HEK293 (cell line): ENCODE results near the gene ENDOD1.
"Not testable (repeated sequence)": the region's sequence is repeated elsewhere in the genome, so short reads cannot be mapped to it uniquely, and the experiment has no call there.

Experiments
- CTCF ChIP-seq: fragments of 450-650 bp; formaldehyde crosslinking; IDR thresholded peaks from 2 replicates; pipeline ENCODE4 v1.5.1; 2016; ENCODE audit warnings: missing biosample characterization, missing genetic modification characterization
- REST ChIP-seq: fragments of 450-650 bp; formaldehyde crosslinking; IDR thresholded peaks from 2 replicates; pipeline ENCODE4 v1.5.1; 2016; ENCODE audit warnings: missing biosample characterization, missing genetic modification characterization
- YY1 ChIP-seq: fragments of 450-650 bp; formaldehyde crosslinking; IDR thresholded peaks from 2 replicates; pipeline ENCODE4 v1.5.1; 2018; ENCODE audit warnings: missing biosample characterization, missing genetic modification characterization
- ZBTB7A ChIP-seq: fragments of 450-650 bp; formaldehyde crosslinking; IDR thresholded peaks from 2 replicates; pipeline ENCODE4 v1.5.1; 2016; ENCODE audit warnings: low read depth, missing biosample characterization, missing genetic modification characterization
- ZNF133 ChIP-seq: fragments of 450-650 bp; formaldehyde crosslinking; IDR thresholded peaks from 2 replicates; pipeline ENCODE4 v1.5.1; 2016; ENCODE audit warnings: missing biosample characterization, missing genetic modification characterization
- ZNF239 ChIP-seq: fragments of 450-650 bp; formaldehyde crosslinking; IDR thresholded peaks from 2 replicates; pipeline ENCODE4 v1.5.1; 2016; ENCODE audit warnings: missing biosample characterization, missing genetic modification characterization
- ZNF24 ChIP-seq: fragments of 450-650 bp; formaldehyde crosslinking; IDR thresholded peaks from 2 replicates; pipeline ENCODE4 v1.5.1; 2016; ENCODE audit warnings: missing biosample characterization, missing genetic modification characterization
- ZNF292 ChIP-seq: fragments of 450-650 bp; formaldehyde crosslinking; IDR thresholded peaks from 2 replicates; pipeline ENCODE4 v1.5.1; 2016; ENCODE audit warnings: low read depth, missing biosample characterization, missing genetic modification characterization, borderline replicate concordance
- ZNF549 ChIP-seq: fragments of 450-650 bp; IDR thresholded peaks from 2 replicates; pipeline ENCODE4 v1.5.1; 2018; ENCODE audit warnings: missing biosample characterization, missing genetic modification characterization, mild to moderate bottlenecking, inconsistent platforms, moderate library complexity
- ZNF561 ChIP-seq: fragments of 450-650 bp; IDR thresholded peaks from 2 replicates; pipeline ENCODE4 v1.5.1; 2018; ENCODE audit warnings: missing biosample characterization, missing genetic modification characterization, borderline replicate concordance
- ZNF580 ChIP-seq: fragments of 450-650 bp; formaldehyde crosslinking; IDR thresholded peaks from 2 replicates; pipeline ENCODE4 v1.5.1; 2016; ENCODE audit warnings: missing biosample characterization, missing genetic modification characterization
- ZNF658 ChIP-seq: fragments of 450-650 bp; formaldehyde crosslinking; IDR thresholded peaks from 2 replicates; pipeline ENCODE4; 2016; ENCODE audit warnings: missing biosample characterization, missing genetic modification characterization
- ZNF692 ChIP-seq: fragments of 450-650 bp; formaldehyde crosslinking; IDR thresholded peaks from 2 replicates; pipeline ENCODE4 v1.5.1; 2016; ENCODE audit warnings: missing biosample characterization, missing genetic modification characterization

- not testable (repeated sequence) for TF ChIP-seq CTCF (tag by site-specific recombination); ZNF292 (tag by site-specific recombination); ZNF239 (tag by site-specific recombination); ZNF561; REST (tag by site-specific recombination); ZNF692; YY1 (tag by site-specific recombination); ZNF24 (tag by site-specific recombination); ZNF133; ZNF549 (tag by site-specific recombination); ZNF658; ZBTB7A (tag by site-specific recombination)
- peak; percentile 90 for TF ChIP-seq ZNF580
Measured at GRCh38 chr11:95136747-95137146, 47.1 kb downstream of the ENDOD1 start.
